Pulmonary artery endothelial cell (primary cell): Measurements from ENCODE around the gene ZNF175. TPM values are rescaled to one million over a fixed set of nuclear protein-coding genes. Genes with fewer than 3 reads are reported as not detected.

Experiments used
- DNase-seq: peaks from one replicate; pipeline ENCODE4 v3.0.0-alpha.2; 2011; ENCODE audit warnings: low read depth, low spot score
- total RNA-seq: library from RNA; depleted of rRNA; stranded (reverse); fragments of >200 nt; gene quantifications from 2 replicates; pipeline ENCODE4 v1.2.3, GENCODE V29; 2014

ZNF175 gene
- total RNA-seq, 1 donor from 2014 or later, result 3.5 TPM

DNA sequence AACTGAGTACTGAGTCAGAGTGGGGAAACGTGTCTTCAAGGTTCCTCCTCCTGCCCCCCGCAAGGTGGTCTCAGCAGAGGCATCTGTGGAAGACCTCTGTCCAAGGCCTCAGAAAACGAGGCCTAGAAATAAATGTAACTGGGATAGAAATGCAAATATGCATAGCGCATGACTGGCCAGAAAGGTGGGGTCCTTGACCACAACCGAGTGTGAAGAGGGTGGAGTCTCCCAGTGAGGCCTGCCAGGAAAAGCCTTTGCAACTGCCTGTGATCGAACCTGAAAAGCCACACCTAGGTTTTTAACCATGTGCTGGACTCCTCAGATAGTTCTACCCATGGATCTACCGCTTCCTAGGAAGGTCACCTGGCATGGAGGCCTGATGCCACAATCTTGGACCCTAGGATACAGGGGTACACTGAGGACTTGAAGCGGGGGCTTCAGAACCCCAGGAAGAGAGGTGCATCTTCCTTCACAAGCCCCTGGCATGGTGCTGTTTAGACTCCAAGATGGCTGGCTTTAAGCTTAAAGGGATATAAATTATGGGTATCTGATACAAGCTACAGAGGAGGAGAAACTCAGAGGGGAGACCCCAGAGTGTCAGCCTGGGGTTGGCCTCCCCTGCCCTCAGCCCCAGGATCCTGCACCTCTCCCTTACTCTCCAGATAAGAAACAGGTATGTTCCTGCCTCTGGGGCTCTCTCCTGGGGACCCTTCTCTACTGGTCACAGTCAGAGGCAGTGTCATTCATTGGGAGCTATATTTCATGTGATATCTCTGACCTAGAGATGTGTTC lies 21.4 kb upstream of the ZNF175 start:
- no peak for DNase-seq

DNA sequence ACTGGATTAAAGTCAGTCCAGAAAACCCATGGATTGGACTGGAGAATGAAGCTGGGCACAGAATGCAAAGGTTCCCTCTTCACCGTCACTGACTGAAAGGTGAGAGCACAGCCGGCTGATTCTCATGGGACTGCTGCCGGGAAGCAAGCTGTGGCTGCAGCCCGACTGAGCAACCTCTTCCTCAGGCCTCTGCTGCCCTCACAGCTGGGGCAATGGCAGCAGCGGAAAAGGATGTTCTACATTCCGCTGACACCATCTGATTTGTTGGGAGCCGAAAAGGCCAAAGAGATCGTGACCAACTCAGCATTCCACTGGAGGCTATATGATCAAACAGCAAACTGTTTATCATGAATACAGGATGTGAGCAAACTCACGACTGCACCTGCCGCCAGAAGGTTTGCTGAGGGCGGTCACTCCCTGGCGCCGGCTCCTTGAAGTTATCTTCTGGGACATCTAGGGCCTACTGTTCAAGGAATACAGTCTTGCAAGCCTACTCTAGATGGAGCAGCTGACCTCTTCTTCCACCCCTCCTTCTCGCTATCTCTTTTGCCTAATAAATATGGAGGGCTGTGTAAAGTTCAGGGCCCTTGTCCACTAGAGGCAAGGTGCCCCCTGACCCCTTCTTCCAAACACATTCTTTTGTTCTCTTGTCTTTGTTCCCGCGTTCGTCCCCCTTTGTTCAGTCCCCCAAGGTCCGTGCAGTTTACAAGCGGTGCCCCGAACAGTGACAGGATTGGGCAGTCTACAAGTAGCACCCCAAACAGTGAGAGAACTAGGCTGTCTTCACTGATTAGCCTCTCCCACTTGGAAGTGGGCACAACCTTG lies 20.0 kb upstream of the ZNF175 start:
- DNase-seq, result no peak

GRCh38 chr19:51551673-51552432 lies 19.2 kb upstream of the ZNF175 start:
- no peak for DNase-seq

GRCh38 chr19:51552608-51552995 lies 18.5 kb upstream of the ZNF175 start:
- no peak for DNase-seq

- no peak for DNase-seq
Observed at GRCh38 chr19:51552996-51553725, 17.9 kb upstream of the ZNF175 start.

DNA sequence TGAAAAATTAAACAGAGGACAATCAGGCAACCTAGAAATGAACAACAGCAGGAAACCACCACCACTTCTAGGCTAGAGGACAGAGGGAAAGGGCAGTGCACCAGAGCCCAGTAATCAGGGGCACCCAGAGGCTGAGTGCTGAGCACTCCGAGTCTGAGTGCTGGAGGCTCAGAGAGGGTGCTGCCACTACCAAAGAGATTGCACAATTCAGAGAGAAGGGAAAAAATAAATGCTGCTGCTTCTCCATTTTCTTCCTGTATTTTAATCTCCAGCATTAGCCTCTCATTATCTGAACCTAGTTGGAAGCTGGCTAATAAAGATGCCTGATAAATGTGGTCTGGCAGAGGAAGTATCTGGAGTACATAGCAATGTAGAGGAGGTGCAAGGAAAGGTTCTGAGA lies 11.8 kb upstream of the ZNF175 start:
- DNase-seq, result no peak

DNA sequence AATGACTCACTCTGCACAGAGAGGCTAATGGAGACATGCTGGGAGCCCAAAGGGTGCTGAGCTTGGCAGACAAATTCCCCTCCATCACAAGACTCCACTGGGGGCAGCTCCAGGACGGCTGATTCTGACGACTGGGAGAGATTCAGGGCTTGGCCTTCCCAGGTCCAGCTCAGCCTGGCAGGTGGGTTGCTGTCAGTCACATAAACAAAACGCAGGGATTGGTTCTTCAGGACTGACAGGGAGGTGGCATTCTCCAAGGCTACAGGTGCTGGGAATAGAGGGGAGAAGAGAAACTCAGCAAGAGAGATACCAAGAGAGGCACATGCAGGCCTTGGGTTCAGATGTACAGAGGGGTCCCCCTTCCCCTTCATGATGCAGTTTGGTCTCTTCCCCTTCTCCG lies 10.7 kb upstream of the ZNF175 start:
- DNase-seq, result no peak

- DNase-seq, result no peak
Observed at GRCh38 chr19:51564791-51565190, 6.3 kb upstream of the ZNF175 start.

GRCh38 chr19:51565583-51565982 lies 5.5 kb upstream of the ZNF175 start:
- DNase-seq, result no peak

DNA sequence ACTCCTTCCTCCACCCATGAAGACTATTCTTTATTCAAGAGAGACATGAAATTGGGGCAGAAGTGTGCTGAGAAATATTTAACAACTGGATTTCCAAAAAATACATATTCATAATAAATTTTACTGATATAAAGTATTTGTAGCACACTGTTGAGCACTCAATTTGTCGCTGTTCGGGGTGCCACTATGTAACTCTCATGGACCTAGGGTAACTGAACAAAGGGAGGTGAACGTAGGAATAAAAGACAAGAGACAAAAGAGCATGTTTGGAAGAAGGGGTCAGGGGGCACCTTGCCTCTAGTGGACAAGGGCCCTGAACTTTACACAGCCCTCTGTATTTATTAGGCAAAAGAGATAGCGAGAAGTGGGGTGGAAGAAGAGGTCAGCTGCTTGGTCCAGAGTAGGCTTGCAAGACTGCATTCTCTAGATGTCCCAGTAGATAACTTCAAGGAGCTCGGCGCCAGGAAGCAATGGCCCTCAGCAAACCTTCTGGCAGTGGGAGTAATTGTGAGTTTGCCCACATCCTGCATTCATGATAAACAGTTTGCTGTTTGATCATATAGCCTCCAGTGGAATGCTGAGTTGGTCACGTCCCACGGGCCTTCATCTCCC lies 4.5 kb upstream of the ZNF175 start:
- no peak for DNase-seq

DNA sequence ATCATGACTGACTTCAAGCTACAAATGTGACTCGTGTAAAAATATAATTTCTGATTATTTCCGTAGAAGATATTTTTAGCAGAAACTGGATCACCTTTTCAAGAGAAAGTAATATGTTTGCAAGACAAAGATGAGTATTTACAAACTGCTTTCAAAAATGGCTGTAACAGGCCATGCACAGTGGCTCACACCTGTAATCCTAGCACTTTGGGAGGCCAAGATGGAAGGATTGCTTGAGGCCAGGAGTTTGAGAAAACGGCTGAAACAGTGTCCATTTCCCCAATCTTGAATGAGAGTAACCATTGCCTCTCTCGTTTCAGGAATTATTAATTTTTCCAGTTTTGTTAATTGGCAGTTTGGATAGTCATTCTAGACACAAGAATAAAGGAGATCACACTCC lies 3.5 kb upstream of the ZNF175 start:
- no peak for DNase-seq

GRCh38 chr19:51568456-51568855 lies 2.6 kb upstream of the ZNF175 start:
- no peak for DNase-seq

GRCh38 chr19:51571599-51571998 lies 516 bp downstream of the ZNF175 start:
- DNase-seq, result no peak

DNA sequence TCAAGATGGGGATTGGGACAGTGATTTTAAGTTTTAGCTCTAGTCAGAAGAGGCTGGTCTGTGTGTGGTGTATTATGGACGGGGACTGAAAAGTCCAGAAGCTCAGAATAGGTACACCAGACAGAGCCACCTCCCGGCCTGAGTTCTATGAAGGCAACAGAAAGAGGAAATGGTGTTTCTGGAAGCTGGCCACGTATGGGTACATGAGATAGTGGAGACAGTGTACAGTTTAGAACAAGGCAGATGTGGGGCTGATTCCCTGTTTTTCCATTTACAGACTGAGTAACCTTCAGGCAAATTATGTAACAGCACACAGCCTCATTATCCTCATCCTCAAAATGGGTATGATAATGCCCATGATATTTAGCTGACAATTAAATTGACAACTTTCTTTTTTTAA lies 1.3 kb downstream of the ZNF175 start:
- DNase-seq, result no peak

DNA sequence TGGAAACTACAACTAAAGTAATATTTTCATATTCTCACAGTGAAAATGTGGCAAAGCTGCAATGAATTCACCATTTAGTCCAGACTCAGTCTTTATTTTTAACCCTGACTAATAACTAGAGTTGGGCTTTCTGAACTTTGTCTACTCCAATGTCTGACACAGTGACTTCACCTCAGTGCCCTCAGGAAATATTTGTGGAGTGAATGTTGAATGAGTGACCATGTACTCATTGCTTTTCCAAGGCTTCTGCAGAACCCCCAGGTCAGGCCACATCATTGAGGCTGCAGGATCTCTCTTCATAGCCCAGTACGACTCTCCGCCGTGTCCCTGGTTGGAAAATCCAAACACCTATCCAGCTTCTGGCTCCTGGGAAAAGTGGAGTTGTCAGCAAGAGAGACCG lies 1.8 kb downstream of the ZNF175 start:
- peak; percentile 46 for DNase-seq

DNA sequence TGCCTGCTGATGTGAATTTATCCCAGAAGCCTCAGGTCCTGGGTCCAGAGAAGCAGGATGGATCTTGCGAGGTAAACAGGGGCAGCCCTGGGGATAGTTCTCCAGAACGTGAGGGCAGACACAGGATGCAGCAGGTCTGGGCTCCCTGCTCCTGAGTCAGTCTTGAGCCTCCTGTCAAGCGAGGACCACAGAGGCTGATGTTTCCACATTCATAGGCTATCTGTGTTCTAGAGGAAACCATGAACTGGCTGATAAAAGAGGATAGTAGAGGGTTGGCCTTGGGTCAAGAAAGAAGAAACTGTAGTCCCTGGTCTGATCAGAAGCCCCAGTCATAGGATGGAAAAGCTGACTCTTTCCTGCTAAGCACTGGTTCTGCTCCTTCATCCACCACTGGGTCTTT lies 2.2 kb downstream of the ZNF175 start:
- DNase-seq, result no peak

GRCh38 chr19:51576850-51577249 lies 5.8 kb downstream of the ZNF175 start:
- DNase-seq, result no peak

DNA sequence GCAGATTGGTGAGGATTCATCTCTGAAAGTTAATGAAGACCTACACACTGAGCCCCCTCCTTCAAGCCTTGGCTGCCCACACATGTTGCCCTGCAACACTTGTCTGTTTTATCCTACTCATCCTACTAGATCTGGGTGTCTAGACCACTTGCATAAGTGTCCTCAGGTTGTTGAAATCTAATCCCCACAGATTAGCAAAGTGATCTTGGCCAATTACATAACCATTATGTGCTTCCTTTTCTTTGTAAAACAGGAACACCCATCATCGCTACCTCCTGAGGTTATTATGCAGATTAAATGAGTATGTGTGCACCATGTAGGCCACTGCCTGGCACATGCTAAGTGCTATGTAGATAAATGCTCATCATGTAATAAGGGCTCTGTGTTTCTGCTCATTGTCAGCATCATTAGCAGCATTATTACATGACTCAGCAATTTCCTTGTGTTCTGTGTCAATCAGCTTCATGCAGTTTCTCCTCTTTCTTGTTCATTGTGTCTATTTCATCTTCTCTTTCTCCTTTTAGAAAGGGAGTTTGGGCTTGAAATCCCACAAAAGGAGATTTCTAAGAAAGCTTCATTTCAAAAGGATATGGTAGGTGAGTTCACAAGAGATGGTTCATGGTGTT lies 15.1 kb downstream of the ZNF175 start:
- no peak for DNase-seq

DNA sequence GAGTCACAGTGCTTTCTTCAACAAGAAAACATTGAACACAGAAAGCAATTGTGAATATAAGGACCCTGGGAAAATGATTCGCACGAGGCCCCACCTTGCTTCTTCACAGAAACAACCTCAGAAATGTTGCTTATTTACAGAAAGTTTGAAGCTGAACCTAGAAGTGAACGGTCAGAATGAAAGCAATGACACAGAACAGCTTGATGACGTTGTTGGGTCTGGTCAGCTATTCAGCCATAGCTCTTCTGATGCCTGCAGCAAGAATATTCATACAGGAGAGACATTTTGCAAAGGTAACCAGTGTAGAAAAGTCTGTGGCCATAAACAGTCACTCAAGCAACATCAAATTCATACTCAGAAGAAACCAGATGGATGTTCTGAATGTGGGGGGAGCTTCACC lies 15.7 kb downstream of the ZNF175 start:
- DNase-seq, result no peak
